Subcutaneous adipose tissue (tissue), 4 donors: Measurements from ENCODE around the gene C22orf15. TPM values are rescaled to one million over a fixed set of nuclear protein-coding genes. Genes with fewer than 3 reads are reported as not detected.

ENCODE experiments used
- total RNA-seq, 4 donors: library from RNA; depleted of rRNA; stranded (reverse); fragments of >200 nt; gene quantifications; one replicate each; pipeline ENCODE4 v1.1.0, GENCODE V29; 2016
- TF ChIP-seq, protein P1 (sequence below): fragments of 450-650 bp; IDR thresholded peaks from one replicate; pipeline ENCODE4 v1.5.1; 2016; ENCODE audit warnings: low read depth, mild to moderate bottlenecking, control low read depth, antibody characterized with exemption, moderate library complexity

The C22orf15 gene
- total RNA-seq, 4 donors from 2014 or later: not detected

DNA sequence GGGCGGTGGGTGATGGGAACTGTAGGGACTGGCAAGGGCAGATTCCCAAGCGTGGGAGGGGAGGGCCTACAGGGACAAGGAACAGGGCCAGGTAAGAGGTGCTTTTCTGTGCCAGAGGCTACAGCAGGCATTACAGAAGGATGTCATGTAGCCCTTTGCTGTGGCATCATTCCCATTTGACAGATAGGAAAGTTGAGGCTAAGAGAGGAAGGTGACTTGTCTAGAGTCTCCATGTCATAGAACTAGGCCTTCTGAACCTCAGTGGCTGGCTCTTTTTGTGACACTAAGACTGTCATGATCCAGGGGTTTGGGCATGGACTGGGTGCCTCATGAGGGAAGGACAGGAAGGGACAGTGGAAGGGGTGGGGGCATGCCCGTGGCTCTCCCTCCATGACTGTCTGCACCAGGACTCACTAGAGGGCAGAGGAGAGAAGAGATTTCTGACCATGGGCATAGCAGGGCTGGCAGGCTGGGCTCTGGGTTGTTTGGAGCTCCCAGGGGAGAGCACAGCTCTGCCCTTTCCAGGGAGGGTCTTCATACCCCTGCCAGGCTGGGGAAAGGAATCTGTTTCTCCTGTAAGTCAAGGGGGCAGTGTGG, 13.1 kb downstream of the C22orf15 start:
- TF ChIP-seq, protein P1, sequence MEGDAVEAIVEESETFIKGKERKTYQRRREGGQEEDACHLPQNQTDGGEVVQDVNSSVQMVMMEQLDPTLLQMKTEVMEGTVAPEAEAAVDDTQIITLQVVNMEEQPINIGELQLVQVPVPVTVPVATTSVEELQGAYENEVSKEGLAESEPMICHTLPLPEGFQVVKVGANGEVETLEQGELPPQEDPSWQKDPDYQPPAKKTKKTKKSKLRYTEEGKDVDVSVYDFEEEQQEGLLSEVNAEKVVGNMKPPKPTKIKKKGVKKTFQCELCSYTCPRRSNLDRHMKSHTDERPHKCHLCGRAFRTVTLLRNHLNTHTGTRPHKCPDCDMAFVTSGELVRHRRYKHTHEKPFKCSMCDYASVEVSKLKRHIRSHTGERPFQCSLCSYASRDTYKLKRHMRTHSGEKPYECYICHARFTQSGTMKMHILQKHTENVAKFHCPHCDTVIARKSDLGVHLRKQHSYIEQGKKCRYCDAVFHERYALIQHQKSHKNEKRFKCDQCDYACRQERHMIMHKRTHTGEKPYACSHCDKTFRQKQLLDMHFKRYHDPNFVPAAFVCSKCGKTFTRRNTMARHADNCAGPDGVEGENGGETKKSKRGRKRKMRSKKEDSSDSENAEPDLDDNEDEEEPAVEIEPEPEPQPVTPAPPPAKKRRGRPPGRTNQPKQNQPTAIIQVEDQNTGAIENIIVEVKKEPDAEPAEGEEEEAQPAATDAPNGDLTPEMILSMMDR: no peak

DNA sequence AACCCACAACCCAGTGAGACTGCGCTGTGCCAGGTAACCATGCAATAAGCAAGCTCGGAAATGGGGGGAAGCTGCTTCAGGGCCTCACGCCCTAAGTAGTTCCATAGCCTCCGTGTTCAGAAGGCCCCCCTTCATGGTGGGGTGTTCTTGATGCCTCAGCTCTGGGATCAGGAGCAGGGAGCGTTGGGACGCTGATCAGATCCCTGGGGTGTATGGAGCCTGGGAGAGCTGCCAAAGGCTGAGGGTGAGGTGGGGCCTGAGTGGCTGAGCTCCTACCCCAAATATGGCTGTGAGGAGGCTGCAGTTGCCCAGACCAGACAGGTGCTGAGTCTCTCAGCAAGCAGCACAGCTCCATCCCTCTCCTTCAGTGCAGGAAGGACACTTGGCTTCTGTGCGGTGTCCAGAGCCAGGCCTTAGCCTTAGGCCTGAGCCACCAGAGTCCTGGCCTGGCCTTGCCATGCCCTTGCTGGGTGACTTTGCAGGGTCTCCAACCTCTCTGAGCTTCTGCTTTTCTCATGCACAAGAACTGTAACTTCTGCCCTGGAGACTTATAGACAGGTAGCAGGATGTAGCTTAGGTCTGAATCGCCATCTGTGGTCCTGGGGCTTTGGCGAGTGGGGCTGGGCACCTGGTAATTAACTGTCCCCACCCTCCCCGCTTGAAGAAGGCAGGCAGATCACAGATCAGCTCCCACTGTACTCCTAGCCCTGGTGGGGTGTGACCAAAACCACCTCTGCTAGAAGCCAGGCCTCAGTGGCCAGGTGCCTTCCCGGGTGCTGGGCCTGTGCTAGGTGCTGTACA, 15.2 kb downstream of the C22orf15 start:
- TF ChIP-seq, protein P1: no peak

DNA sequence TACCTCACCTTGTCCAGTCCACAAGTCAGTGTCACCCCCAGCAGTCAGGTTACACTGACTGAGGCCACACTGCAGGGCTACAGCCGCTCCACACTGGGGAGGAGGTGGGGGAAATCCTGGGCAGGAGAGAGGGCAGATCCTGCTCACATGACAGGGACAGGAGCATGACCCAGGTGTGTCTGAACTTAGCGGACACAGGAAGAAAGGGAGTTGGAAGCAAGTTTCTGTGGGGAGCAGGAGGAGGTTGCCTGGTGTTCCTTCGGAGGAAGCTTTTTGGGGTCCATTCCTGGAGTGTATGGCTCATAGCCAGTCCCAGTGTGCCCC, 15.7 kb downstream of the C22orf15 start:
- TF ChIP-seq, protein P1: no peak

DNA sequence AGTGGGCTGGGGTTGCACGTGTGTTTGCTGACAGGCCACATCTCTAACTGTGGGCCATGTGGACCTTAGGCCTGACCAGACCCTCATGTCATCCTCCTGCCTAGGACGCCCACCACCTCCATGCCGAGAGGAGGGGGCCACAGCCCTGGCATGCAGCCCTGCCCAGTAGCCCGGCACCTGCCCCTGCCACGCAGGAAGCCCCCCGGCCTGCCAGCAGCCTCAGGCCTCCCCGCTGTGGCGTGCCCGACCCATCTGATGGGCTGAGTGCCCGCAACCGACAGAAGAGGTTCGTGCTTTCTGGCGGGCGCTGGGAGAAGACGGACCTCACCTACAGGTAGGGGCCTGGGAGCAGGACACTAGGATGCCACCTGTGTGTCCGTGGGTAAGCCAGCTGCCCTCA, 16.3 kb downstream of the C22orf15 start:
- TF ChIP-seq, protein P1: no peak

DNA sequence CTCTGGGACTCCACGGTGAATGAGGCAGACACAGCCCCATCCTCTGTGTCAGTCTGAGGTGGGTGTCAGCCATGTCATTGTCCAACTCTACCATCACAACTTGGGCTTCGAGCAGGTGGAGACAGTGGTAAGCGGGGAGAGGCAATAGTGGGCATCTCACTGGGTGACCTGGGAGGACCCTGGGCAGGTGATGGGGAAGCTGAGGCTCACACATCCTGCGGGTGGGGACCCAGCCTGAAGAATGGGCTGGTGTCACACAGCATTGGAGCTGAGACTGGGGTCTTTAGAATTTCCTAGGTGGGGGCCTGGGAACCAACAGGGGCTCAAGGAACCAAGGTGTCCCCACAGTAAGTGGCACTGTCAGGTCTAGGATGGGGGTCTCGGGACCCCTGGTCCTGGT, 16.9 kb downstream of the C22orf15 start:
- TF ChIP-seq, protein P1: no peak

DNA sequence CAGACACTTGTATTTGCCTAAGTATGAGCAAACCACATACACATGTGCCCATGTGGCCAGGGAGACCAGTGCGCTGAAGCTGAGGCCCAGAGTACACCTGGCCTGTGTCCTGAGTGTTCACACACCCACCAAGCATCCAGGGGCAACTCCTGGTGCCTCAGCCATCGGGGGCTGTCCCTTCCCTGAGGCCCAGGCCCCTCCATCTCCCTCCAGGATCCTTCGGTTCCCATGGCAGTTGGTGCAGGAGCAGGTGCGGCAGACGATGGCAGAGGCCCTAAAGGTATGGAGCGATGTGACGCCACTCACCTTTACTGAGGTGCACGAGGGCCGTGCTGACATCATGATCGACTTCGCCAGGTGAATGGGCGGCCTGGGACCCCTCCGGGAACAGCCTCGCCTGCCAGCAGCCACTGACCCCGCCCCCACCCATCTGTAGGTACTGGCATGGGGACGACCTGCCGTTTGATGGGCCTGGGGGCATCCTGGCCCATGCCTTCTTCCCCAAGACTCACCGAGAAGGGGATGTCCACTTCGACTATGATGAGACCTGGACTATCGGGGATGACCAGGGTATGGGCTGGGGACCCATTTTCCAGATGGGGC, 17.5 kb downstream of the C22orf15 start:
- TF ChIP-seq, protein P1: no peak

DNA sequence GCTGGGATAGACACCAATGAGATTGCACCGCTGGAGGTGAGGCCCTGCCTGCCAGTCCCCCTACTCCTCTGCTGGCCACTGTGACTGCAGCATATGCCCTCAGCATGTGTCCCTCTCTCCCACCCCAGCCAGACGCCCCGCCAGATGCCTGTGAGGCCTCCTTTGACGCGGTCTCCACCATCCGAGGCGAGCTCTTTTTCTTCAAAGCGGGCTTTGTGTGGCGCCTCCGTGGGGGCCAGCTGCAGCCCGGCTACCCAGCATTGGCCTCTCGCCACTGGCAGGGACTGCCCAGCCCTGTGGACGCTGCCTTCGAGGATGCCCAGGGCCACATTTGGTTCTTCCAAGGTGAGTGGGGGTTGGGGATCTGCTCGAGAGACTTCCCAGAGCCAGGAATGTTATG, 18.3 kb downstream of the C22orf15 start:
- TF ChIP-seq, protein P1: no peak
